Transverse colon (tissue), 3 donors: Measurements from ENCODE around the gene ESRRG.

Experiments used
- CTCF ChIP-seq, 5 experiments: fragments of 200-600 bp in 3 of 5; fragments of 450-650 bp in 2 of 5; sonication (generic) in 3 of 5; IDR thresholded peaks; 1 replicate in 2 of 5; 2 replicates in 3 of 5; pipeline ENCODE4 v1.5.1; 2016 to 2017; ENCODE audit warnings: antibody characterized with exemption in 5 of 5, inconsistent platforms in 3 of 5, mild to moderate bottlenecking in 2 of 5, moderate library complexity in 1 of 5
- POLR2A ChIP-seq: fragments of 450-650 bp; IDR thresholded peaks from one replicate; pipeline ENCODE4 v1.6.1; 2016; ENCODE audit warnings: antibody characterized with exemption, mild to moderate bottlenecking, moderate library complexity

- TF ChIP-seq CTCF (IDR thresholded peaks at IDR 0.05) (no peak), POLR2A (no peak)
These were observed 167.6 kb downstream of the ESRRG start for GRCh38 chr1:216555653-216556052.
